H9 (cell line): ENCODE results near the gene TTYH1. TPM values are rescaled to one million over a fixed set of nuclear protein-coding genes. Genes with fewer than 3 reads are reported as not detected.

Experiments used
- DNase-seq: peaks from one replicate; pipeline ENCODE4 v3.0.0-alpha.2; 2017
- H2AFZ ChIP-seq: one replicate; pipeline ENCODE4 v1.6.1; 2013; ENCODE audit warnings: mild to moderate bottlenecking, low read length, control low read depth, moderate library complexity
- H2AK5ac ChIP-seq: 2 replicates; pipeline ENCODE4 v1.6.1; 2013; ENCODE audit warnings: low read length, control low read depth, mixed read lengths; ENCODE audit not compliant: insufficient read length
- H2BK120ac ChIP-seq: one replicate; pipeline ENCODE4 v1.6.1; 2013; ENCODE audit warnings: low read depth, mild to moderate bottlenecking, low read length, control low read depth, inconsistent platforms; ENCODE audit not compliant: poor library complexity, severe bottlenecking
- H2BK12ac ChIP-seq: 2 replicates; pipeline ENCODE4 v1.6.1; 2013; ENCODE audit warnings: low read length, control low read depth, mixed read lengths, low read depth; ENCODE audit not compliant: insufficient read length
- H2BK15ac ChIP-seq: 2 replicates; pipeline ENCODE4 v1.6.1; 2013; ENCODE audit warnings: low read depth, low read length, control low read depth
- H2BK20ac ChIP-seq: one replicate; pipeline ENCODE4 v1.6.1; 2013; ENCODE audit warnings: low read depth, mild to moderate bottlenecking, low read length, control low read depth, inconsistent platforms; ENCODE audit not compliant: poor library complexity, severe bottlenecking
- H2BK5ac ChIP-seq: 2 replicates; pipeline ENCODE4 v1.6.1; 2013; ENCODE audit warnings: low read length, control low read depth, mixed read lengths; ENCODE audit not compliant: insufficient read length
- H3K14ac ChIP-seq: 2 replicates; pipeline ENCODE4 v1.6.1; 2013; ENCODE audit warnings: low read length, control low read depth; ENCODE audit not compliant: insufficient read depth
- H3K18ac ChIP-seq: 2 replicates; pipeline ENCODE4 v1.6.1; 2013; ENCODE audit warnings: low read depth, mild to moderate bottlenecking, mixed read lengths, low read length, control low read depth; ENCODE audit not compliant: insufficient read length
- H3K23ac ChIP-seq: 2 replicates; pipeline ENCODE4 v1.6.1; 2013; ENCODE audit warnings: low read length, control low read depth, mixed read lengths, low read depth; ENCODE audit not compliant: insufficient read length
- H3K23me2 ChIP-seq: 2 replicates; pipeline ENCODE4 v1.6.1; 2013; ENCODE audit warnings: low read depth, mild to moderate bottlenecking, mixed read lengths, low read length, control low read depth; ENCODE audit not compliant: insufficient read length, poor library complexity, severe bottlenecking
- H3K27ac ChIP-seq: 2 replicates; pipeline ENCODE4 v1.5.1; 2013; ENCODE audit warnings: low read length, control low read depth, mixed read lengths, low read depth; ENCODE audit not compliant: insufficient read length
- H3K27me3 ChIP-seq: 2 replicates; pipeline ENCODE4 v1.6.1; 2013; ENCODE audit warnings: low read length, control low read depth, inconsistent platforms; ENCODE audit not compliant: insufficient read depth
- H3K4ac ChIP-seq: 2 replicates; pipeline ENCODE4 v1.6.1; 2013; ENCODE audit warnings: low read depth, mild to moderate bottlenecking, control low read depth, inconsistent platforms, low read length, moderate library complexity
- H3K4me1 ChIP-seq: 2 replicates; pipeline ENCODE4 v1.6.1; 2013; ENCODE audit warnings: low read length, control low read depth, inconsistent platforms; ENCODE audit not compliant: insufficient read depth
- H3K4me2 ChIP-seq: 2 replicates; pipeline ENCODE4 v1.6.1; 2013; ENCODE audit warnings: low read length, control low read depth, mixed read lengths; ENCODE audit not compliant: insufficient read length, insufficient read depth
- H3K56ac ChIP-seq: 2 replicates; pipeline ENCODE4 v1.6.1; 2013; ENCODE audit warnings: low read depth, mild to moderate bottlenecking, mixed read lengths, low read length, control low read depth; ENCODE audit not compliant: insufficient read length
- H3K79me1 ChIP-seq: 2 replicates; pipeline ENCODE4 v1.6.1; 2013; ENCODE audit warnings: low read depth, mild to moderate bottlenecking, moderate library complexity, low read length, control low read depth, inconsistent platforms; ENCODE audit not compliant: insufficient read depth, poor library complexity, severe bottlenecking
- H3K79me2 ChIP-seq: 2 replicates; pipeline ENCODE4 v1.6.1; 2013; ENCODE audit warnings: low read length, control low read depth, inconsistent platforms; ENCODE audit not compliant: insufficient read depth
- H3K9ac ChIP-seq: 2 replicates; pipeline ENCODE4 v1.6.1; 2013; ENCODE audit warnings: low read length, control low read depth, mixed read lengths; ENCODE audit not compliant: insufficient read length; ENCODE audit errors: extremely low read depth
- H3K9me3 ChIP-seq: one replicate; pipeline ENCODE4 v1.6.1; 2013; ENCODE audit warnings: low read depth, low read length, inconsistent platforms; ENCODE audit not compliant: control insufficient read depth
- H3T11ph ChIP-seq: one replicate; pipeline ENCODE4 v1.6.1; 2013; ENCODE audit warnings: mild to moderate bottlenecking, low read length, control low read depth, inconsistent platforms
- H4K20me1 ChIP-seq: one replicate; pipeline ENCODE4 v1.6.1; 2013; ENCODE audit not compliant: control insufficient read depth, insufficient read length, insufficient read depth
- H4K5ac ChIP-seq: 2 replicates; pipeline ENCODE4 v1.6.1; 2013; ENCODE audit warnings: low read depth, mild to moderate bottlenecking, mixed read lengths, low read length, control low read depth; ENCODE audit not compliant: insufficient read length
- H4K8ac ChIP-seq: replicated peaks from 2 replicates; pipeline ENCODE4 v1.6.1; 2013; ENCODE audit warnings: low read length, control low read depth, mixed read lengths, low read depth; ENCODE audit not compliant: insufficient read length
- H4K91ac ChIP-seq: 2 replicates; pipeline ENCODE4 v1.6.1; 2013; ENCODE audit warnings: low read depth, mild to moderate bottlenecking, moderate library complexity, mixed read lengths, low read length, control low read depth; ENCODE audit not compliant: insufficient read length
- H3K27ac Mint-ChIP-seq, 3 experiments: 2 replicates in 2 of 3; 3 replicates in 1 of 3; pipeline ENCODE4 v1.8.0; 2020 to 2021; ENCODE audit warnings: mixed read lengths in 3 of 3, mild to moderate bottlenecking in 1 of 3, moderate library complexity in 1 of 3
- H3K27me3 Mint-ChIP-seq: 2 replicates; pipeline ENCODE4 v1.8.0; 2021; ENCODE audit warnings: low read depth, mild to moderate bottlenecking, moderate library complexity, mixed read lengths
- H3K36me3 Mint-ChIP-seq, 3 experiments: 2 replicates in 2 of 3; 3 replicates in 1 of 3; pipeline ENCODE4 v1.8.0; 2020 to 2021; ENCODE audit warnings: low read depth in 3 of 3, mixed read lengths in 3 of 3; ENCODE audit not compliant: insufficient read depth in 1 of 3
- H3K4me1 Mint-ChIP-seq, 2 experiments: 2 replicates each; pipeline ENCODE4 v1.8.0; 2020; ENCODE audit warnings: mixed read lengths in 2 of 2
- H3K4me3 Mint-ChIP-seq, 2 experiments: 2 replicates in 1 of 2; 3 replicates in 1 of 2; pipeline ENCODE4 v1.8.0; 2020 to 2021; ENCODE audit warnings: mild to moderate bottlenecking in 2 of 2, mixed read lengths in 2 of 2, moderate library complexity in 1 of 2
- H3K9me3 Mint-ChIP-seq, 2 experiments: 2 replicates in 1 of 2; 3 replicates in 1 of 2; pipeline ENCODE4 v1.8.0; 2020; ENCODE audit warnings: mild to moderate bottlenecking in 2 of 2, mixed read lengths in 2 of 2, moderate library complexity in 1 of 2
- WGBS: extraction: QIAGEN DNeasy Blood & Tissue Kit; methylation state at CpG from one replicate; pipeline ENCODE4 v1.1.7; 2013; ENCODE audit warnings: missing lambda C conversion rate, low lambda C conversion rate, mixed read lengths; ENCODE audit not compliant: insufficient read length; ENCODE audit errors: extremely low coverage; 5-methylcytosine and 5-hydroxymethylcytosine counted together
- total RNA-seq: library from RNA; stranded (reverse); gene quantifications from 2 replicates; pipeline ENCODE4 v1.2.1, GENCODE V29; 2021
- TF ChIP-seq, protein P1 (sequence below): fragments of 200-600 bp; sonication (generic); conservative IDR thresholded peaks from 3 replicates; pipeline ENCODE4 v1.8.0; 2021; ENCODE audit warnings: antibody characterized with exemption, mild to moderate bottlenecking

TTYH1 gene
- total RNA-seq, 1 experiment from 2014 or later: 47.1 TPM

DNA sequence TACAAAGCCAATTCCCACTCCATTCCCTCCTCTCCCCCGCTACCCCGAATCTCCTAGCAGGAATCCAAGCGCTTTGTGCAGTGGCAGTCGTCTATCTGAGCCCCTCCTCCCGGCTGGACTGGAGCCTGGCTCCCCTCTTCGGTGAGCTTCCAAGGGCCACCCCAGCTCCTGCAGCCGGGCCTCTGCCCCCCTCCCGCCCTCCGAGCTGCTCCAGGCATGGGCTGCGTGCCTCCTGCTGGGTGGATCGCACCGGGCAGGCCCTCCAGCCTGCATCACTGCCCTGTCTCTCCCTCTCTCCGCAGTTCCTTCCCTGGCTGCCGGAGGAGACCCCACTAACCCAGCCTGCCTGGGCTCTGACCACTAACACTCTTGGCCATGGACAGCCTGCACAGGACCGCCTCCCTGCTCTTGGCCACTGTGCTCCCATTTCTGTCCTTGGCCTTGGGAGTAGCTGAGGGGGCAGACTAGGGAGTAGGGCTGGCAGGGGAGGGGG is 20.8 kb downstream of the TTYH1 start:
- DNase-seq: peak; percentile 43
- peak overlapping the region in 1 of 2 experiments; percentile 29; a peak in 1 of 5 replicates for H3K4me3 Mint-ChIP-seq
- H3K27ac ChIP-seq: no peak overlapping the region

More for the DNA sequence above, 20.8 kb downstream of the TTYH1 start:
- Histone ChIP-seq H3K23me2 (no peaks in the 10 kb centered on the region), H2BK12ac (no peak overlapping the region), H2BK120ac (no peak overlapping the region), H4K91ac (no peak overlapping the region), H4K8ac (no peak overlapping the region), H3K56ac (no peak overlapping the region), H3K9me3 (no peaks in the 10 kb centered on the region), H3K4me1 (peaks cover 5% of the 10 kb centered on the region; the same call in 1 of the 2 replicates), H3K79me2 (no peaks in the 10 kb centered on the region), H4K5ac (no peak overlapping the region), H3K4me2 (no peak overlapping the region), H2AFZ (no peak overlapping the region), H2BK20ac (no peak overlapping the region), H3K9ac (no peak overlapping the region), H4K20me1 (no peaks in the 10 kb centered on the region), H3T11ph (no peak overlapping the region), H3K14ac (peak overlapping the region; percentile 67; the same call in 1 of the 2 replicates), H3K79me1 (no peaks in the 10 kb centered on the region), H2BK15ac (no peak overlapping the region), H3K23ac (no peak overlapping the region), H3K4ac (no peak overlapping the region), H3K27me3 (no peaks in the 10 kb centered on the region), H3K18ac (peak overlapping the region; percentile 2), H2AK5ac (no peak overlapping the region), H2BK5ac (no peak overlapping the region)
- WGBS: no CpG with 5 or more reads among the region's 15 CpGs
- no peaks in the 10 kb centered on the region for H3K9me3 Mint-ChIP-seq
- H3K4me1 Mint-ChIP-seq: peaks cover 33 to 48% of the 10 kb centered on the region in 2 experiments
- peaks cover 0 to 27% (median 24%) of the 10 kb centered on the region in 3 experiments; a peak in 6 of 7 replicates for H3K36me3 Mint-ChIP-seq
- H3K27me3 Mint-ChIP-seq: peaks cover 28% of the 10 kb centered on the region
- TF ChIP-seq, protein P1, sequence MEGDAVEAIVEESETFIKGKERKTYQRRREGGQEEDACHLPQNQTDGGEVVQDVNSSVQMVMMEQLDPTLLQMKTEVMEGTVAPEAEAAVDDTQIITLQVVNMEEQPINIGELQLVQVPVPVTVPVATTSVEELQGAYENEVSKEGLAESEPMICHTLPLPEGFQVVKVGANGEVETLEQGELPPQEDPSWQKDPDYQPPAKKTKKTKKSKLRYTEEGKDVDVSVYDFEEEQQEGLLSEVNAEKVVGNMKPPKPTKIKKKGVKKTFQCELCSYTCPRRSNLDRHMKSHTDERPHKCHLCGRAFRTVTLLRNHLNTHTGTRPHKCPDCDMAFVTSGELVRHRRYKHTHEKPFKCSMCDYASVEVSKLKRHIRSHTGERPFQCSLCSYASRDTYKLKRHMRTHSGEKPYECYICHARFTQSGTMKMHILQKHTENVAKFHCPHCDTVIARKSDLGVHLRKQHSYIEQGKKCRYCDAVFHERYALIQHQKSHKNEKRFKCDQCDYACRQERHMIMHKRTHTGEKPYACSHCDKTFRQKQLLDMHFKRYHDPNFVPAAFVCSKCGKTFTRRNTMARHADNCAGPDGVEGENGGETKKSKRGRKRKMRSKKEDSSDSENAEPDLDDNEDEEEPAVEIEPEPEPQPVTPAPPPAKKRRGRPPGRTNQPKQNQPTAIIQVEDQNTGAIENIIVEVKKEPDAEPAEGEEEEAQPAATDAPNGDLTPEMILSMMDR: no peak
- no peak overlapping the region; a peak in 1 of 7 replicates for H3K27ac Mint-ChIP-seq
